Measurements from ENCODE around the gene DOK5.

- TF ChIP-seq POLR2AphosphoS5 (IDR thresholded peaks at IDR 0.05; ENCODE audit: low read depth, low read length) (no peak), EZH2 (IDR thresholded peaks at IDR 0.05; ENCODE audit: low read depth, low read length, severe bottlenecking) (no peak), MAX (IDR thresholded peaks at IDR 0.05) (no peak), JUND (IDR thresholded peaks at IDR 0.05; ENCODE audit: low read length) (no peak), ZNF274 (IDR thresholded peaks at IDR 0.05; ENCODE audit: borderline replicate concordance, extremely low read depth, low read length) (no peak)
- TF ChIP-seq, protein P1, sequence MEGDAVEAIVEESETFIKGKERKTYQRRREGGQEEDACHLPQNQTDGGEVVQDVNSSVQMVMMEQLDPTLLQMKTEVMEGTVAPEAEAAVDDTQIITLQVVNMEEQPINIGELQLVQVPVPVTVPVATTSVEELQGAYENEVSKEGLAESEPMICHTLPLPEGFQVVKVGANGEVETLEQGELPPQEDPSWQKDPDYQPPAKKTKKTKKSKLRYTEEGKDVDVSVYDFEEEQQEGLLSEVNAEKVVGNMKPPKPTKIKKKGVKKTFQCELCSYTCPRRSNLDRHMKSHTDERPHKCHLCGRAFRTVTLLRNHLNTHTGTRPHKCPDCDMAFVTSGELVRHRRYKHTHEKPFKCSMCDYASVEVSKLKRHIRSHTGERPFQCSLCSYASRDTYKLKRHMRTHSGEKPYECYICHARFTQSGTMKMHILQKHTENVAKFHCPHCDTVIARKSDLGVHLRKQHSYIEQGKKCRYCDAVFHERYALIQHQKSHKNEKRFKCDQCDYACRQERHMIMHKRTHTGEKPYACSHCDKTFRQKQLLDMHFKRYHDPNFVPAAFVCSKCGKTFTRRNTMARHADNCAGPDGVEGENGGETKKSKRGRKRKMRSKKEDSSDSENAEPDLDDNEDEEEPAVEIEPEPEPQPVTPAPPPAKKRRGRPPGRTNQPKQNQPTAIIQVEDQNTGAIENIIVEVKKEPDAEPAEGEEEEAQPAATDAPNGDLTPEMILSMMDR (IDR thresholded peaks at IDR 0.05; ENCODE audit: control extremely low read depth in 1 of 3, insufficient read depth in 1 of 3, low read depth in 1 of 3, low read length in 3 of 3) = no peak
These were observed 161.2 kb downstream of the DOK5 start for GRCh38 chr20:54636575-54636974.
